ENCODE results near the gene CLEC18A.
"Not testable (repeated sequence)": the region's sequence is repeated elsewhere in the genome, so short reads cannot be mapped to it uniquely, and the experiment has no call there.

CLEC18A gene

GRCh38 chr16:69951017-69951671, at the start of gene CLEC18A:
Gene CLEC18A (plus strand): TSS chr16:69951334. CDS start chr16:69951367, 33 bp downstream.
- not testable (repeated sequence) for DNase-seq (ENCODE audit: low spot score)

DNA sequence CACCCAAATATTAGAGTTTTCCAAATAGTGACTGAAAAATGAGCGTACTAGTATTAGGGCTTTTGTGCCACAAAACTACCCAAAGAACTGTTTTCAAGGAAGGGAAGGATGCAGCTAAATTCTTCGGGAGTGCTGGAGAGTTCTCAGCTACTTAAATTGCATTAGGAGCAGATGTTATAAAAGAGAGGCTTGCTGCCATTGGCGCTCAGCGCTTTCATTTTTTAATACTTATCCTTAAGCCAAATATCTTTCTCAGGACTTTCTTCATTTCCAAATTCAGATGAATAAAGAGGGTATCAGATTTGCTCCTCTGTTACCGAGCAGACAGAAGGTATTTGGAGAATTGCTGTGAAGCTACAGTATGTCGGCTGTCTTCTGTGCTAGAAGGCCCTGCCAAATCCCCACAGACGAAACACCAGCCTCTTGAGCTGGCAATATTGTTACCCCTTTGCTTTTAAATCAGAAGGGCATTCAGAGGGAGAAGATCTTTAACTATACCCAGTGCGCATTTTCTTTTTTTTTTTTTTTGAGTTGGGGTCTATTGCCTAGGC, 47.2 kb upstream of the CLEC18A start:
- no peak for DNase-seq (ENCODE audit: low spot score)

GRCh38 chr16:69904495-69905170, 46.5 kb upstream of the CLEC18A start:
- DNase-seq (ENCODE audit: low spot score) = no peak

DNA sequence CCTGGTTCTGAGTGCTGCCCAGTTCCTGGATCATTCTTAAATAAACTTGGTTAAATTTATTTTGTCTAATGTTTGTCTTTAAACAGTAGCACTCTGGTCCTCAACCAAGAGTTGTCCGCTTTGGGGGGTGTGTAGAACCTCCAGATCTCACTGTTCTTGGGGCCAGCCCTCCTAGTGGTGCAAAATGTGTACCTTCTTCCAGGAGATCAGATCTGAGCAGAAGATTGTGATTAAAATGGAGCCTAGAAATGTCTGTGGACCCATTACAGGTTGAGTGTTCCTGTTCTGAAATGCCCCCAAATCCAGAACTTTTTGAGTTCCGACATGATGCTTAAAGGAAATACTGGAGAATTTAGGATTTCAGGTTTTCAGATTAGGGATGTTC, 46.0 kb upstream of the CLEC18A start:
- no peak for DNase-seq (ENCODE audit: low spot score)

- DNase-seq (ENCODE audit: low spot score) = peak; percentile 40
Observed at GRCh38 chr16:69906838-69907401, 44.2 kb upstream of the CLEC18A start.

- DNase-seq (ENCODE audit: low spot score) = no peak
Observed at GRCh38 chr16:69909043-69909442, 42.1 kb upstream of the CLEC18A start.

GRCh38 chr16:69909760-69910159, 41.4 kb upstream of the CLEC18A start:
- DNase-seq (ENCODE audit: low spot score) = no peak

- no peak for DNase-seq (ENCODE audit: low spot score)
Observed at GRCh38 chr16:69910964-69911363, 40.2 kb upstream of the CLEC18A start.

GRCh38 chr16:69916462-69916861, 34.7 kb upstream of the CLEC18A start:
- no peak for DNase-seq (ENCODE audit: low spot score)

- DNase-seq (ENCODE audit: low spot score) = no peak
Observed at GRCh38 chr16:69917311-69917710, 33.8 kb upstream of the CLEC18A start.

DNA sequence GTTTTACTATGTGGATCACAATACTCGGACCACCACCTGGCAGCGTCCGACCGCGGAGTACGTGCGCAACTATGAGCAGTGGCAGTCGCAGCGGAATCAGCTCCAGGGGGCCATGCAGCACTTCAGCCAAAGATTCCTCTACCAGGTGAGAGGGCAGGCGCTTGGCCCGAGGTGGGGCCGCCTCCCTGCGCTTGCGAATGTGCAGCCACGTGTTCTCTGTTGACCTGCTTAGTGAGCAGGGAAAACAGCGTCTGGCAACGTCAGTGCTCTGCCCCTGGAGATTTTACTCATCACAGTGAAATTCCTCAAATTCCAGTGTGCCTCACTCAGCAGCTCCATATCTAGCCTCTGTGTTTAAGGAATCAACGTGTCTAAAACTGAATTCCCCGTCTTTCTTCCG, 33.4 kb upstream of the CLEC18A start:
- peak; percentile 84 for DNase-seq (ENCODE audit: low spot score)

DNA sequence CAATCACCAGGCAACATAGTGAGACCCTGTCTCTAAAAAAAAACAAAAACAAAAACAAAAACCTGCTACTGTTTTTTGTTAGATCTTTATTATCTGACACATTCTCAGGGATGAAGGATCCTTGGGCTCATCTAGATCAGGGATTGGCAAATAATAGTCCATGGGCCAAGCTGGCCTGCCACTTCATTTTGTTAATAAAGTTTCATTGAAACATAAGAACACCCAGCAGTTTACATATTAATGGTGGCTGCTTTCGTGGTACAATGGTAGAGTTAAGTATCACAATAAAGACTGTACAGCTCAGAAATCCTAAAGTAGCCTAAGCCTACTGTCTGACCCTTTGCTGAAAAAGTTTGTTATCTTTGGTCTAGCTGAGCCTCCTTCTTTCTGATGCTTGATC, 32.9 kb upstream of the CLEC18A start:
- DNase-seq (ENCODE audit: low spot score) = no peak

DNA sequence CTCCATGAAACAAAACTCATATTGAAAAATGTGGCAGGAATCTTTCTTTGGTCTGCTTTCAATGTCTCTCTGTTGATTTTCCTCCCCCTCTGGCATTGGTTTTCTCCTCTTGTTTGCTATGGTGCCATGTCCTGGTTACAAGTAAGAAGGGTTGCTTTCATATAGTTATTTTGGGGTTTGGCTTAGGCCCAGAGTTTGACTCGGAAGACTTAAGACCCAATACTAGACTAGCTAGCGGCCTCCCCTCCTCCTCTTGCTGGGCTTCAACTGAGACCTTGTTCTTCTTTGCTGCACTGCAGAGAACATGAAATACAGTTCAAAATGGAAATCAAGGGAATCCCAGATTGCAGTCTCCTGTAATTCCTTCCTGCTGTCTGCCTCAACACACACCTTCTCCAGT, 30.0 kb upstream of the CLEC18A start:
- DNase-seq (ENCODE audit: low spot score) = no peak

- peak; percentile 56 for DNase-seq (ENCODE audit: low spot score)
Observed at GRCh38 chr16:69922200-69922599, 28.9 kb upstream of the CLEC18A start.

- peak; percentile 66 for DNase-seq (ENCODE audit: low spot score)
Observed at GRCh38 chr16:69924041-69924775, 26.9 kb upstream of the CLEC18A start.

GRCh38 chr16:69924777-69925191, 26.4 kb upstream of the CLEC18A start:
- DNase-seq (ENCODE audit: low spot score) = peak; percentile 93

GRCh38 chr16:69925311-69925710, 25.8 kb upstream of the CLEC18A start:
- no peak for DNase-seq (ENCODE audit: low spot score)

- no peak for DNase-seq (ENCODE audit: low spot score)
Observed at GRCh38 chr16:69926241-69926640, 24.9 kb upstream of the CLEC18A start.

DNA sequence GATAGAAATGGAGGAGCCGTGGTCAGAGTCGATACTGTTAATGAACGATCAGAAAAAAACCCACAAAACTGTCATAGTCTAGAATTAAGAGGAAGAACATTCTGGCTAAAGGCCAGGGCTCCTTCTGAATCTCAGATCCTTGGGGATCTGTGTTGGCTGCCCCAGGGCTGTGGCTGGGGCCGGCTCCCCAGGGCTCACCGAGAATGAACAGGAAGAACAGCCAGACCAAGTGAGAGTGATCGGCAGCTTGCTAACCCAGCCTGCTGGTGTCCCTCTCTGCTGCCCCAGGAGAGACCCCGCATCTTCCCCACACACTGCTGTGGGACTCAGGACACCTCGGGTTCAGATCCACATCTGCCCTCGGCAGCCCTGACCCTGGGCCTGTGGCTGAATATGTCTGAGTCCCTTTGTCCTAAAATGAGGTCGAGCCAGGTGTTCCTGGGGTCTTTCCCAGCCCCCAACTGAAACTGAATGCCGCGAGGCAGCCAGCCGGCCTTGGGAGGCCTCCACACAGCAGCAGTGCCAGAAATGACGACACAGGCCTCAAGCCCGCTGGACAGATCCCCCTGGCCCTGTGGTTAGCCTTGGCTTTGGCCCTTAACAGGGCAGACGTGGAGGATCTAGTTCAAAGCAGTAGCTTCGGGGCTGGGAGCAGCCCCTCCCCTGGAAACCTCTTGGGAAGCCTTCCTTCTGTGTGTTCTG, 23.9 kb upstream of the CLEC18A start:
- peak; percentile 78 for DNase-seq (ENCODE audit: low spot score)

DNA sequence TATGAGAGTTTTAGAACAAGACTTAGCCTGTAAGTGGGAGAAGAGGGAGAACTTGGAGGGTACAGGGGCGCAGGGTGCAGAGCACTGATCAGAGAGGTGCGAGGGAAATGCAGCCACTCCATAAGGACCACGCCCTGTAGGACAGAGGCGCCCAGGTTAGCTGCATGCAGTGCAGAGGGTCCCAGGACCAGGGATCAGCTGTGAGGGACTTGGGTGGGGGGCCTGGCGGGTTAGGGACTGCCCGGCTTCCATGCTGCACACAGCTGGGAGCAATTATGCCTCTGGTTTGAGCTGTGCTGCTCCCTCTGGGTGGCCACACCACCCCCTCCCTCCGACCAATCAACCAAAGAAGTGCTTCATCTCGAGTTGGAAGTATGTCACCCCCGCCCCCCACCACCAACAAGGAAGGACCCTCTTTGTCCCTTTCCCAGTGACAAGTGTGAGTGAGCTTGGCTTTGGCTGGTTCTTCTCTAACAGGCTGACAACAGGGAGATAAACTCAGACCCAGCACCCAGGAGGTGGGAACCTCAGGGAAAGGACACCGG, 22.2 kb upstream of the CLEC18A start:
- DNase-seq (ENCODE audit: low spot score) = no peak

DNA sequence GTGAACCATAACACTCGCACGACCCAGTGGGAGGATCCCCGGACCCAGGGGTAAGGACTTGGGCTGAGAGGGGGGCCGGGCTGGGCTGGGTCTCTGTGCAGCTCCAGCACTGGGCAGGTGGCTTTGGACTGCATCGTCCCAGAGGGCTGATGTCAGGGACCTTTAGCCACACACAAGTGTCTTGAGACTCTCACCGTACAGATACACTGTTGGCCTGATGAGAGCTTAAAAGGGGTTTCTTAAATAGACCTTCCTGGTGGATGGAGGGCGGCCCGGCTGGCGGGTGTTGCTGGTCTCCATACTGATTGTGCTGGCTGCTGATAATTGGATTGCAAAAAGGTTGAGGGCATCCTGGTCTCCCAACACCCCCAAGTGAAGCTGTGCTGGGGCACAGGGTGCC, 21.7 kb upstream of the CLEC18A start:
- DNase-seq (ENCODE audit: low spot score) = no peak

Measured in hepatic stellate cell (primary cell).